HG03060 (cell line): ENCODE measurements around the gene ATP6V0D1.

Experiments
- ATAC-seq: cut with Tn5 transposase; IDR thresholded peaks from one replicate; pipeline ENCODE4 v1.9.1; 2021; ENCODE audit warnings: low read depth, moderate number of reproducible peaks; ENCODE audit not compliant: unreplicated experiment

Gene ATP6V0D1

GRCh38 chr16:67445913-67446907, 34.7 kb downstream of the ATP6V0D1 start:
- no peak for ATAC-seq

GRCh38 chr16:67445441-67445912, 35.5 kb downstream of the ATP6V0D1 start:
- no peak for ATAC-seq

DNA sequence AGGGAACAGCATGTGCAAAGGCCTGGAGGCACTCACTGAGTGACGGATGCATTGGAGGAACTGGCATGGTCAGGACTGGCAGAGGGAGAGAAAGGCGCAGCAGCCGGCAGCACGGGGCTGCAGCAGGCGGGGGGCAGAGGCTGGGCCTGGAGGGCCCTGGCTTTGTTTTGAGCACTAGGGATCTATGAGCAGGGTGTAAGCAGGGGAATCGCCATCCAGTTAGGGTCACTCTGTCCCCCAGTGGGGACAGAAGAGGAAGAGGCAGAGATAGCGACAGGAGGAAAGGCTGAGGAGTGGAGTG, 35.9 kb downstream of the ATP6V0D1 start:
- no peak for ATAC-seq

- no peak for ATAC-seq
These were observed 36.5 kb downstream of the ATP6V0D1 start for GRCh38 chr16:67444259-67445125.

- no peak for ATAC-seq
These were observed 37.7 kb downstream of the ATP6V0D1 start for GRCh38 chr16:67443265-67443664.

DNA sequence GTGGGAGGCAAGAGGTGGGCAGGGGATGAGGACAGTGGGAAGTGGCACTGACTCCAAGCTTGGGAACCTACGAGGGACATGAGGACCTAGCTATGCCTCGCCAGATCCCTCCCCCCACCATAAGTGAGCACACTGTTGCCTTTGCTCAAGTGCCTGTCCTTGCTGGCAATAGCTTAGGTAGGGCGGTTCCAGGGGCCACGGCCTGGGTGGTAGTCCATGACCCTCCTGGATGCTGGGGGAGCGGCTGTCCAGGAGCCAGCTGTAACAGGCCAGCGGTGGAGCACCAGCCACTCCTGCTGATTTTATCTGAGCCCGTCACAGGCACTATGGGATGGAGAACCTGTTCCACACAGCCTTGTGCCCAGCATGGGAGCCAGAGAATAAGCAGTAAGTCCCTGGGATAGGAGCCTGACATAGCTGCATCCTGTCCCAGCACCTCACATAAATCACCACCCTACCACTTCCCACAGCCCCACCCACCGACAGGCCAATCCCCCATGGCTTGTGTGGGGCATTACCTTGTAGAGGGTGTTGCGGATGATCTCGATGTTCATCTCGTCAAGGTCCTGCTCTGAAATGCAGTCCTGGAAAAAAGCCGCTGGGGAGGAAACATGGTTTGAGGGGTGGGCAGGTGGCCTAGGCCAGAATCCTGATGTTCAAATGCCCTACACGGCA, 38.2 kb downstream of the ATP6V0D1 start:
- no peak for ATAC-seq

DNA sequence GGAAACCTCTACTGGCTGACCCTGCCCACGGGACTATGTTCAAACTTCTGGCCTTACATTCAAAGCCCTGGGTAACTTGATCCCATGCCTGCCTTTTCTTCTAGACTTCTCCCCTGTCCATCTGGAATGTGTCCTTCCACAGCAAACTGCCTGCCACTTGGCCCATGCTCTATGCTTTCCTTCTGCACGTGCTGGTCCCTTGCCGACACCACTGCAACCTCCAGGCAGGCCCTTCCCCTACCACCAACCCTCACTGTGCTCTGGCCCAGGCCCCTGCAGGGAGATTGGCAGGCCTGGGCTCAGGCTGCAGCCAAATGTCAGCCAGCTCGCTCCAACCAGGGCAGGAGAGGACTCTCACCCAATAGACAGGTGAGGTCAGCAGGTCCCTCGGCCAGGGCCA, 39.0 kb downstream of the ATP6V0D1 start:
- no peak for ATAC-seq

- ATAC-seq: no peak
These were observed 39.6 kb downstream of the ATP6V0D1 start for GRCh38 chr16:67441271-67441753.

- no peak for ATAC-seq
These were observed 42.0 kb downstream of the ATP6V0D1 start for GRCh38 chr16:67438824-67439393.

- ATAC-seq: no peak
These were observed 42.7 kb downstream of the ATP6V0D1 start for GRCh38 chr16:67438098-67438791.

- no peak for ATAC-seq
These were observed 43.4 kb downstream of the ATP6V0D1 start for GRCh38 chr16:67437513-67437912.

DNA sequence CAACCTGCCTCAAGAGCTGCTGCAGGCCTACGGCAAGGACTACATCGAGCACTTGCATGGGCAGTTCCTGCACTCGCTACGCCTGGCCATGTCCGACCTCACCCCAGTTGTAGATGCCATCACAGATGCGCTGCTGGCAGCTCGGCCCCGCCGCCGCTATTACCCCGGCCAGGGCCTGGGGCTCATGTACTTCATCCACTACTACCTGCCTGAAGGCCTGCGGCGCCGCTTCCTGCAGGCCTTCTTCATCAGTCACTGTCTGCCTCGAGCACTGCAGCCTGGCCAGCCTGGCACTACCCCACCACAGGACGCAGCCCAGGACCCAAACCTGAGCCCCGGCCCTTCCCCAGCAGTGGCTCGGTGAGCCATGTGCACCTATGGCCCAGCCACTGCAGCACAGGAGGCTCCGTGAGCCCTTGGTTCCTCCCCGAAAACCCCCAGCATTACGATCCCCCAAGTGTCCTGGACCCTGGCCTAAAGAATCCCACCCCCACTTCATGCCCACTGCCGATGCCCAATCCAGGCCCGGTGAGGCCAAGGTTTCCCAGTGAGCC, 44.2 kb downstream of the ATP6V0D1 start:
- ATAC-seq: no peak

DNA sequence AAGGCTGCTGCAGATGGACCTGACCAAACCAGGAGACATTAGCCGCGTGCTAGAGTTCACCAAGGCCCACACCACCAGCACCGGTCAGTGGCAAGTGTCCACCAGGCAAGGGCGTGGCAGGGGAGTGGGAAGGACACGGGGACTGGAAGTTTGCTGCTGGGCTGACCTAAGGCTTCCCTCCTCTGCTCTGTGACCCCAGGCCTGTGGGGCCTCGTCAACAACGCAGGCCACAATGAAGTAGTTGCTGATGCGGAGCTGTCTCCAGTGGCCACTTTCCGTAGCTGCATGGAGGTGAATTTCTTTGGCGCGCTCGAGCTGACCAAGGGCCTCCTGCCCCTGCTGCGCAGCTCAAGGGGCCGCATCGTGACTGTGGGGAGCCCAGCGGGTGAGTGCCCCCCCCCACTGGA, 45.2 kb downstream of the ATP6V0D1 start:
- no peak for ATAC-seq

GRCh38 chr16:67433131-67433719, 47.7 kb downstream of the ATP6V0D1 start:
- ATAC-seq: no peak

DNA sequence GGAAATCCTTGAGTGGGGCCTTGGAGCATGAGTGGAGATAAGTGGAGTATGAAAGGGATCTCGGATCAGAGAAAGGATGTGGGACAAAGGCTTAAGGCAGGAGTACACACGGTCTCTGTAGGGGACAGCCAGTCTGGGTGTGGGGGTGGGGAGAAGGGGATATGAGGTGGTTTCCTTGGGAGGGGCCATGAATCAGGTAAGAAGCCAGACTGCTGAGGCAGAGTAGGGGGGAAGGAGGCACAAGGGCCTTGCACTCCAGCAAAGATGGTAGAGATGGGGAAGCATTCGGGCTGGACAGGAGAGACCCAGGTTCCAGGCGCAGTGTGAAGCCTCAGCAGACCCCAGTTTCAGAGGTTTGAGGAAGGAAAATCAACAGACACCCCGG, 48.5 kb downstream of the ATP6V0D1 start:
- no peak for ATAC-seq

GRCh38 chr16:67431775-67432505, 49.0 kb downstream of the ATP6V0D1 start:
- ATAC-seq: no peak

DNA sequence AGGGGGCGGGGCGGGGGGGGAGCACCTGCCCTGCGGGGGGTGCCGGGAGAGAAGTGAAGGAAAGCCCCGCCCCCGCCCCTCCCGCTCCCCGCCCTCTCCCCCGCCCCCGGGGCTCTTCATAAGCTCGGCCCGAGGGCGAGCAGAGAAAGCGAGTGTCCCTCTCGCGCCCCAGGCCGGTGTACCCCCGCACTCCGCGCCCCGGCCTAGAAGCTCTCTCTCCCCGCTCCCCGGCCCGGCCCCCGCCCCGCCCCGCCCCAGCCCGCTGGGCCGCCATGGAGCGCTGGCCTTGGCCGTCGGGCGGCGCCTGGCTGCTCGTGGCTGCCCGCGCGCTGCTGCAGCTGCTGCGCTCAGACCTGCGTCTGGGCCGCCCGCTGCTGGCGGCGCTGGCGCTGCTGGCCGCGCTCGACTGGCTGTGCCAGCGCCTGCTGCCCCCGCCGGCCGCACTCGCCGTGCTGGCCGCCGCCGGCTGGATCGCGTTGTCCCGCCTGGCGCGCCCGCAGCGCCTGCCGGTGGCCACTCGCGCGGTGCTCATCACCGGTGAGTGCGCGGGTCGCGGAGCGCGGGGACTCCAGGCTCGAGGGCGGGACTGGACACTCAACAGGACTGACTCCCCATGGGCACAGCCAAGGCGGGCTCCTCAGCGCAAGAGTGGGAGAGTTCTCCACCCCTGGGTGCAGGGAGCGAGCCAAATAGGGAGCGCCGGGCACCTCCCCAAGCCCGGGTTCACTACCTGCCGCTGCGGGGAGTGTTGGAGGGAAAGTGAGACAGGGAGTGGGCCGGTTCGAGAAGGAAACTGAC, 49.8 kb downstream of the ATP6V0D1 start, which contains the start of gene HSD11B2:
HSD11B2 (plus strand) TSS at position 145 of the 798 bp plus-strand sequence; CDS start at position 273, 128 bp downstream.
- ATAC-seq: no peak
